GM12891 (cell line): ENCODE results near the gene AIFM2.

ENCODE experiments used
- POLR2A ChIP-seq: IDR thresholded peaks from 2 replicates; pipeline ENCODE4 v1.6.1; 2011; ENCODE audit warnings: low read depth, low read length, control low read depth
- POLR2AphosphoS5 ChIP-seq: IDR thresholded peaks from 2 replicates; pipeline ENCODE4 v1.6.1; 2011; ENCODE audit warnings: low read depth, low read length, control low read depth
- POU2F2 ChIP-seq: IDR thresholded peaks from 2 replicates; pipeline ENCODE4 v1.6.1; 2011; ENCODE audit warnings: low read depth, mild to moderate bottlenecking, control low read depth, low read length, moderate library complexity
- SPI1 ChIP-seq: IDR thresholded peaks from 2 replicates; pipeline ENCODE4 v1.6.1; 2011; ENCODE audit warnings: low read depth, low read length, control low read depth
- TAF1 ChIP-seq: IDR thresholded peaks from 2 replicates; pipeline ENCODE4 v1.6.1; 2011; ENCODE audit warnings: low read depth, low read length, control low read depth

GRCh38 chr10:70175516-70175915, 42.9 kb upstream of the AIFM2 start:
- TF ChIP-seq TAF1 (no peak), POLR2AphosphoS5 (no peak), POLR2A (no peak), SPI1 (no peak), POU2F2 (no peak)
